ENCODE data around the gene GLIS1. TPM values are rescaled to one million over a fixed set of nuclear protein-coding genes. Genes with fewer than 3 reads are reported as not detected.

GLIS1 gene
- total and polyA plus RNA-seq, 2 donors (not counting 3 experiments of a cell fraction or from before 2014, with no cell fraction given): not detected

GRCh38 chr1:53544728-53545515 lies 194.0 kb downstream of the GLIS1 start:
- dilution Hi-C loops (cut with MboI; ENCODE audit: extremely low pct_ligation_motif_present, low sequenced_read_pairs): no loop called here
- Histone ChIP-seq H2AFZ (ENCODE audit: low read depth, low read length) (no peak overlapping the region), H3K27me3 (ENCODE audit: control insufficient read depth in 2 of 2, insufficient read depth in 2 of 2, low read length in 2 of 2) (no peaks in the 10 kb centered on the region), H3K4me1 (ENCODE audit: control insufficient read depth, extremely low read depth, insufficient read depth, low read length) (no peaks in the 10 kb centered on the region), H3K79me2 (ENCODE audit: control insufficient read depth, insufficient read depth, low read length) (no peaks in the 10 kb centered on the region), H4K20me1 (replicated peaks; ENCODE audit: control insufficient read depth, extremely low read depth, insufficient read depth, low read length) (no peaks in the 10 kb centered on the region), H3K9ac (replicated peaks; ENCODE audit: extremely low read depth, insufficient read depth, low read length) (no peak overlapping the region), H3K4me3 (replicated peaks in 1 of 3; ENCODE audit: insufficient read depth in 1 of 3, low read depth in 1 of 3, low read length in 3 of 3) (no peak overlapping the region), H3K4me2 (ENCODE audit: insufficient read depth, low read length) (no peak overlapping the region), H3K27ac (ENCODE audit: insufficient read depth, low read depth, low read length) (no peak overlapping the region), H3K9me1 (replicated peaks; ENCODE audit: control insufficient read depth, extremely low read depth, insufficient read depth, low read length) (no peaks in the 10 kb centered on the region), H3K36me3 (ENCODE audit: control insufficient read depth in 2 of 2, extremely low read depth in 1 of 2, insufficient read depth in 2 of 2, low read length in 2 of 2) (no peaks in the 10 kb centered on the region), H3K9me3 (replicated peaks; ENCODE audit: control insufficient read depth, insufficient read depth, low read length) (no peaks in the 10 kb centered on the region)
- TF ChIP-seq CTCF (IDR thresholded peaks at IDR 0.05; ENCODE audit: extremely low read depth in 1 of 2, insufficient read depth in 1 of 2, low read depth in 1 of 2, low read length in 2 of 2) (no peak), MAX (IDR thresholded peaks at IDR 0.05; ENCODE audit: insufficient read depth, insufficient read length) (no peak), POLR2AphosphoS5 (IDR thresholded peaks at IDR 0.05; ENCODE audit: insufficient read depth, low read depth, low read length) (no peak), FOS (IDR thresholded peaks at IDR 0.05; ENCODE audit: borderline replicate concordance, insufficient read depth, low read length) (no peak), EZH2 (IDR thresholded peaks at IDR 0.05; ENCODE audit: borderline replicate concordance, low read depth, low read length, severe bottlenecking) (no peak), MYC (IDR thresholded peaks at IDR 0.05; ENCODE audit: low read depth, low read length) (no peak), GATA2 (IDR thresholded peaks at IDR 0.05; ENCODE audit: insufficient read depth, insufficient read length, low read depth, low read length) (no peak)
- ChIA-PET CTCF (no interaction called here), POLR2A (no interaction called here)
- FAIRE-seq (no peak), DNase-seq (ENCODE audit: low read depth, low spot score) (no peak)
- intact Hi-C loops (cut with micrococcal nuclease): no loop called here
- BruUV-seq (replicated peaks): no TSS peak
